Motor neuron (in vitro differentiated cells): ENCODE measurements around the gene APBA2. TPM values are rescaled to one million over a fixed set of nuclear protein-coding genes. Genes with fewer than 3 reads are reported as not detected.
A peak's percentile ranks its signal among the peaks of the same experiment; 100 is the strongest.

Experiments
- ATAC-seq, 8 experiments: fragments of 200-7000 bp; cut with Tn5 transposase; replicated peaks in 6 of 8; 2 replicates each; pipeline ENCODE4 v1.8.0; 2021; ENCODE audit warnings: mild to moderate bottlenecking in 8 of 8, moderate library complexity in 8 of 8
- H3K27ac ChIP-seq, 2 donors: fragments of 250-450 bp; sonication (Bioruptor Pico); 2 replicates each; pipeline ENCODE4 v1.9.0; 2021; ENCODE audit warnings: antibody characterized with exemption in 2 of 2, mild to moderate bottlenecking in 2 of 2, moderate library complexity in 1 of 2
- H3K4me1 ChIP-seq, 2 donors: fragments of 250-450 bp; sonication (Bioruptor Pico); replicated peaks in 1 of 2; 2 replicates each; pipeline ENCODE4 v1.6.1; 2021; ENCODE audit warnings: antibody characterized with exemption in 2 of 2, mild to moderate bottlenecking in 2 of 2, moderate library complexity in 1 of 2
- H3K4me3 ChIP-seq, 5 donors: fragments of 250-450 bp; sonication (Bioruptor Pico); 2 replicates each; pipeline ENCODE4 v1.9.0; 2021; ENCODE audit warnings: antibody characterized with exemption in 5 of 5, mild to moderate bottlenecking in 5 of 5, moderate library complexity in 4 of 5
- WGBS, 10 experiments: fragments of 450-650 bp; shearing (Covaris generic); methylation state at CpG; one replicate each; pipeline ENCODE4 v1.0.0; 2022; 5-methylcytosine and 5-hydroxymethylcytosine counted together
- in situ Hi-C, 9 experiments: fragments of 400-800 bp; cut with MboI; loops; one replicate each; pipeline ENCODE4 v1.15.0; 2021; ENCODE audit warnings: low sequenced_read_pairs in 9 of 9, low pct_unique_long_range_greater_than_20kb in 2 of 9; ENCODE audit not compliant: unreplicated experiment in 9 of 9
- total RNA-seq, 8 experiments: library from RNA; unstranded; fragments of 300-600 nt; gene quantifications; 2 replicates each; pipeline versions ENCODE4 v1.2.3 to v1.2.4, GENCODE V29; 2022

The APBA2 gene
- total RNA-seq, 8 experiments from 2014 or later = 7.8 to 66.8 (median 40.0) TPM

- H3K4me1 ChIP-seq = peaks cover 19 to 26% of the 10 kb centered on the region in 2 donors
- in situ Hi-C loops = no loop called here
- H3K27ac ChIP-seq = no peak overlapping the region
- 13 to 100% (median 71%) methylated on average over 1 to 2 of the region's 2 CpGs; no CpG with 5 or more reads in 3 of the 10 experiments for WGBS, 10 experiments
- H3K4me3 ChIP-seq = no peak overlapping the region
- ATAC-seq = no peak
These were observed 65.1 kb downstream of the APBA2 start for GRCh38 chr15:28950916-28951315.

DNA sequence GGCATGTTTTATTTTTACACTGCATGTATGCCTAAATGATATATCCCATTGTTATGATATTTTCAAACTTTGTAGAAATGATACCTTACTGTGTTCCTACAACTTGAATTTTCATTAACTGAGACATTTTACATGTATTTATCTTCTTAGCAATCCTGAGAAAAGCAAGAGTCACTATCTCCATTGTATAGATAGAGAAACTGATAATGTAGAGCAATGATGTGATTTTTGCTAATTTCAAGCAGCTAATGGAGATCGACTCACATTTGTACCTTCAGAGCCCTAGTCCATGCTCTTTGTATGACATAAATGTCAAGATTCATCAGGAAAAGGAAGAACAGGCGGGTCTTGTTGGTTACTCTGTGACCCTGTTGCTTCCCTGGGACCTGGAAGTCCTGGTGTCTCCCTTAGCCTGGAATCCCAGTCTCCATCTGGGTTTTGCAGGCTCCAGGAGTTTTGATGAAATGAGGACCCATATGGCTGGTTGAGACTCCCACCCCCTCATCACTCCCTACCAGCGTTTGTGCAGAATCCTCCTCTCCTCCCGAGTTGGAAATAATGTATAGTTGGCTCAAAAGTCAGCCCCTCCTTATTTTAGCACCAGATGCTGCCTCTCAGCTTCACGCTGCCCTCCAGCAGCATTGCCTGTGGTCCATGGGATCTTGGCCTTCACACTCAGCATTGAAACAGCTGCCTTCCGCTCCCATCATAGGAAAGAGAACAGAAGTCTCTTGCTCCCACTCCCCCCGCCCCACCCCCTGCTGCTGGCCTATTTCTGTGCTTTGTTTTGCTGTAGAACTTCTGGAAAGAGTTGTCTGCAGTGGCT is 67.1 kb downstream of the APBA2 start:
- in situ Hi-C loops = no loop called here
- Histone ChIP-seq H3K4me3 (no peak overlapping the region), H3K27ac (no peak overlapping the region), H3K4me1 (peaks cover 18 to 19% of the 10 kb centered on the region in 2 donors)
- ATAC-seq = peak in 3 of 8 experiments; percentile 14 to 19 (median 18)
- WGBS, 10 experiments = 12 to 100% (median 68%) methylated on average over 1 to 6 of the region's 7 CpGs; no CpG with 5 or more reads in 2 of the 10 experiments

- no peak for ATAC-seq
- H3K4me3 ChIP-seq = no peak overlapping the region
- H3K27ac ChIP-seq = no peak overlapping the region
- WGBS, 10 experiments = 79 to 100% (median 95%) methylated on average over 1 to 12 of the region's 15 CpGs; no CpG with 5 or more reads in 4 of the 10 experiments
- in situ Hi-C loops = no loop called here
- peaks cover 18 to 19% of the 10 kb centered on the region in 2 donors for H3K4me1 ChIP-seq
These were observed 67.9 kb downstream of the APBA2 start for GRCh38 chr15:28953573-28954195.

DNA sequence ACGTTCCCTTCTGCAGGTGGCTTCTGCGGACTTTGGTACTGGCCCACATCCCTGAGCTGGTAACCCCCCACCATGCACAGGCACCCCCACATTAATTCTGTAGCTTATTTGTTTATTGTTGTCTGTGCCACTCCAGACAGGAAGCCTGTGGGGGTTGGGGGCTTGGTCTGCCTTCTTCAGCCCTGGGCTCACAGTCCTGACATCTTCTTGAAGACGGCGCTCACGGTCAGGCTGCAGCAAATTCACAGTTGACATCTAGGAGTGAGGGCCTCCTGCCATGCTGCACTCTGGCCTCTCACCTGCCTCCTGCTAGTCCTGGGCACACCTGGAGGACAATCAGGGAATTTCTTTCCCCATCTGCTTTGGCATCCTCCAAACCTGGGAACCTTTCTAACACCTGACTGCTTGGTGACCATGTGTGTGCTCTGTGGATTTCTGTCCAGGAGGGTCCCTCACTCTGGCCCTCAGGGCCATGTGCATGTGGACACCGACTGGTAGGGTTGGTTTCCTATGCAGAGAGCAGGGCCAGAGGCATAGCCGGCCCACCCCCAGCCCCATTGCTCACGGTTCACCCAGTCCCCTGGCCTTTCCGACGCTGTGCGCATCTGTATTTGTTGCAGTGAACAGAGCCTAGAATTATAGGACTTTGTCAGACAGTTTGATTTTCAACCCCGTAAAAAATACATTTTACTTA is 68.8 kb downstream of the APBA2 start:
- Histone ChIP-seq H3K4me1 (peaks cover 17 to 18% of the 10 kb centered on the region in 2 donors), H3K27ac (peak overlapping the region in 1 of 2 donors; percentile 24), H3K4me3 (no peak overlapping the region)
- 40 to 93% (median 80%) methylated on average over 1 to 5 of the region's 12 CpGs; no CpG with 5 or more reads in 3 of the 10 experiments for WGBS, 10 experiments
- no peak for ATAC-seq
- in situ Hi-C loops = no loop called here

DNA sequence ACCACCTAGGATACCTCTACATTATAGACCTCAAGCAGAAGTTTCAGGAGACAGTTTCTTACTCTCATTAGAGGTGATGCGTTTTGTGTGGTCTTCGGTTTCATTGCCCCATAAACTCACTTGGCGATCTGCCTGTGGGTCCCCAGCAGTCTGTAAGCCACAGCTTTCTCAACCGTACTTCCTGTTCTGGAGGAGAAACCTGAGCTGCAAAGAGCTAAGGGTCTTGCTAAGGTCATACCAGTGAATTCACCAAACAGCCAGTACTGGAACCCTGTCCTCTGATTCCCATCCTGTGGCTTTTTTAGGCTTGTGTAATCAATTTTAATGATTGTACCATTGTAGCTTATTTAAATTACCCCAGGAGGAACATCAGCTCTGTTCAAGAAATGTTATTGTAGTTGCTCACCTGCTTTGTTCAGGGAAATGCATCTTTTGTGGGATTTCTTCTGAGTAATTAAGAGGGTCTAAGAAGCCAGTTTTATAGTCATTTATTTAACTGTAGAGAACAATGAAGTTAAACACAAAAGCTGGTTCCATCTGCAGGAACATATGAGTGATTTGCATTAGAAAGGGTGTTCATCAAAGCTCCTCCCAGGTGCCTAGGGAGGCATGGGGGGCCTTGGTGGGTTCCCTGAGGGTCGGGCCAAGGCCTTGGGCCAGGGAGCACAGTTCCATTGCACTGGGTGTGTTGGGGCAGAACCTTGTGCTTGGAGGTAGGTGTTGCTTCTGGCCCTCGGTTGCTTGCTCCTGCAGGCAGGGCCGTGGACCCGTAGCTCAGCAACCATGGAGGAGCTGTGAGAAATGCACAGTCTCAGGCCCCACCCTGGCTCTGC is 69.6 kb downstream of the APBA2 start:
- in situ Hi-C loops = no loop called here
- Histone ChIP-seq H3K4me1 (peaks cover 17 to 18% of the 10 kb centered on the region in 2 donors), H3K4me3 (no peak overlapping the region), H3K27ac (peak overlapping the region in 1 of 2 donors; percentile 53)
- WGBS, 10 experiments = 17 to 53% (median 45%) methylated on average over 2 to 7 of the region's 8 CpGs; no CpG with 5 or more reads in 4 of the 10 experiments
- ATAC-seq = peak in 2 of 8 experiments; percentile 72 to 73

DNA sequence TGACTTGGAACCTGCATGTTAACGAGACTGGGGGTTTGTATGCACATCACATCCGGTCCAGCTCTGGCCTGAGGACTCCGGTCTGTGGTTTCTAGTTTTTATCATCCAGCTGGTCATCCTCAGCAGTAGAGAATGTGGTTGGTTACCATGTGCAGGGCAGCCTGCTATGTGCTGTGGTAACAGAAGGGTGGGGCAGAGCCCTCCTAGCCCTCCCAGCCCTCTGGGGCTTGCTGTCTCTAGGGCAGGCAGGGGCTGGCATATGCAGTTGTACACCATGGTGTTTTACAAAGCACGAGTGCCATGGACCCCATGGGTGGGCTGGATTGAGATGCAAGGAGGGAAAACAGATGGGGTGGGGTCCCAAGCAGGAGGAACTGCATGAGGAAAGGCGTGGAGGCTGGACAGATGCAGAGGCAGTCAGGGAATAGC is 70.2 kb downstream of the APBA2 start:
- in situ Hi-C loops = no loop called here
- H3K27ac ChIP-seq = peak overlapping the region in 1 of 2 donors; percentile 53
- peak; percentile 83 to 98 (median 94) for ATAC-seq
- peaks cover 17 to 18% of the 10 kb centered on the region in 2 donors for H3K4me1 ChIP-seq
- 4 to 80% (median 31%) methylated on average over 1 to 5 of the region's 5 CpGs; no CpG with 5 or more reads in 6 of the 10 experiments for WGBS, 10 experiments
- H3K4me3 ChIP-seq = no peak overlapping the region

- WGBS, 10 experiments = 33 to 100% (median 95%) methylated on average over 1 to 8 of the region's 8 CpGs; no CpG with 5 or more reads in 1 of the 10 experiments
- H3K4me1 ChIP-seq = peaks cover 17 to 18% of the 10 kb centered on the region in 2 donors
- H3K4me3 ChIP-seq = no peak overlapping the region
These were observed 70.7 kb downstream of the APBA2 start for GRCh38 chr15:28956491-28956890.

GRCh38 chr15:28957606-28958498 is 72.1 kb downstream of the APBA2 start:
- Histone ChIP-seq H3K27ac (no peak overlapping the region), H3K4me1 (peaks cover 17 to 18% of the 10 kb centered on the region in 2 donors), H3K4me3 (no peak overlapping the region)
- 65 to 100% (median 83%) methylated on average over 1 to 8 of the region's 18 CpGs; no CpG with 5 or more reads in 1 of the 10 experiments for WGBS, 10 experiments
- ATAC-seq = no peak
- in situ Hi-C loops = no loop called here

More at GRCh38 chr15:28956491-28956890, 70.7 kb downstream of the APBA2 start:
- in situ Hi-C loops = no loop called here
- H3K27ac ChIP-seq = no peak overlapping the region
- ATAC-seq = no peak

DNA sequence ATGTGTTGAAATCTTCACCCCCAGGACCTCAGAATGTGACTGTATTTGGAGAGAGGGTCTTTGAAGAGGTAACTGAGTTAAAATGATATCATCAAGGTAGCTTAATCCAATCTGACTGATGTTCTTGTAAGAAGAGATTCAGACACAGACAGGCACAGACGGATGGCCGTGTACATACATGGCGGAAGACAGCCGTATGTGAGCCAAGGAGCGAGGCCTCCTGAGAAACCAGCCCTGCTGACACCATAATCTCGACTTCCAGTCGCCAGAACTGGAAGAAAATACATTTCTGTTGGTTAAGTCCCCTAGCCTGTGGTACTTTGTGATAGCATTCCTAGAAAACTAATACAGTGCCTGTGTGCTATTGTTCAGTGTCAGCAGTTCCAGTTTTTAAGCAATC is 73.6 kb downstream of the APBA2 start:
- no peak for ATAC-seq
- no peak overlapping the region for H3K4me3 ChIP-seq
- H3K27ac ChIP-seq = no peak overlapping the region
- in situ Hi-C loops = no loop called here
- H3K4me1 ChIP-seq = peaks cover 14 to 18% of the 10 kb centered on the region in 2 donors
- 56 to 100% (median 95%) methylated on average over 3 to 7 of the region's 7 CpGs; no CpG with 5 or more reads in 7 of the 10 experiments for WGBS, 10 experiments

GRCh38 chr15:28960979-28961378 is 75.2 kb downstream of the APBA2 start:
- in situ Hi-C loops = no loop called here
- peak in 1 of 8 experiments; percentile 10 for ATAC-seq
- H3K27ac ChIP-seq = no peak overlapping the region

GRCh38 chr15:28961391-28961790 is 75.6 kb downstream of the APBA2 start:
- in situ Hi-C loops = no loop called here
- 60 to 100% (median 99%) methylated on average over 1 to 11 of the region's 12 CpGs; no CpG with 5 or more reads in 4 of the 10 experiments for whole genome bisulfite sequencing, 10 experiments
- no peak overlapping the region for H3K27ac ChIP-seq
- no peak for ATAC-seq
- no peak overlapping the region for H3K4me3 ChIP-seq
- no peaks in the 10 kb centered on the region for H3K4me1 ChIP-seq

More at GRCh38 chr15:28960979-28961378, 75.2 kb downstream of the APBA2 start:
- Histone ChIP-seq H3K4me1 (peaks cover 0 to 3% of the 10 kb centered on the region in 2 donors), H3K4me3 (no peak overlapping the region)
- 31 to 100% (median 88%) methylated on average over 1 to 3 of the region's 9 CpGs; no CpG with 5 or more reads in 4 of the 10 experiments for WGBS, 10 experiments
